GM23248 (cell line): ENCODE measurements around the gene PARL.
"Not testable (repeated sequence)": the region's sequence is repeated elsewhere in the genome, so short reads cannot be mapped to it uniquely, and the experiment has no call there.

Experiments used
- EZH2 ChIP-seq: fragments of 200-600 bp; sonication (generic); IDR thresholded peaks from 2 replicates; pipeline ENCODE4 v1.6.1; 2018; ENCODE audit warnings: antibody characterized with exemption, mild to moderate bottlenecking; ENCODE audit not compliant: insufficient read depth, poor library complexity, severe bottlenecking
- EZH2phosphoT487 ChIP-seq: fragments of 200-600 bp; sonication (generic); IDR thresholded peaks from 2 replicates; pipeline ENCODE4 v1.6.1; 2018; ENCODE audit warnings: antibody characterized with exemption, moderate library complexity, mild to moderate bottlenecking, low read depth; ENCODE audit not compliant: insufficient read depth

DNA sequence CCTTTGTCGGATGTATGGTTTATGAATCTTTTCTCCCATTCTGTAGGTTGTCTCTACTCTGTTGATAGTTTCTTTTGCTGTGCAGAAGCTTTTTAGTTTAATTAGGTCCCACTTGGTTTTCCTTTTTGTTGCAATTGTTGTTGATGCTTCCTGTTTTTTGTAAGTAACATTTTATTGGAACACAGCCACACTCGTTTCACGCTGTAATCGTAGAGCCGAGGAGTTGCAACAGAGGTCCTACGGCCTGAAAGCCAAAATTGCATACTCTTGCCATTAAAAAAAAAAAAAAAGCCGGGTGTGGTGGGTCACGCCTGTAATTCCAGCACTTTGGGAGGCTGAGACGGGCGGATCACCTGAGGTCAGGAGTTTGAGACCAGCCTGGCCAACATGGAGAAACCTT lies 100.2 kb downstream of the PARL start:
- not testable (repeated sequence) for TF ChIP-seq EZH2, EZH2phosphoT487
